HG03175 (cell line): ENCODE data around the gene ZNF317.
"Not testable (repeated sequence)": the region's sequence is repeated elsewhere in the genome, so short reads cannot be mapped to it uniquely, and the experiment has no call there.

ENCODE experiments used
- ATAC-seq: cut with Tn5 transposase; IDR thresholded peaks from one replicate; pipeline ENCODE4 v1.9.1; 2021; ENCODE audit warnings: mild to moderate bottlenecking, moderate library complexity; ENCODE audit not compliant: unreplicated experiment

ZNF317 gene

DNA sequence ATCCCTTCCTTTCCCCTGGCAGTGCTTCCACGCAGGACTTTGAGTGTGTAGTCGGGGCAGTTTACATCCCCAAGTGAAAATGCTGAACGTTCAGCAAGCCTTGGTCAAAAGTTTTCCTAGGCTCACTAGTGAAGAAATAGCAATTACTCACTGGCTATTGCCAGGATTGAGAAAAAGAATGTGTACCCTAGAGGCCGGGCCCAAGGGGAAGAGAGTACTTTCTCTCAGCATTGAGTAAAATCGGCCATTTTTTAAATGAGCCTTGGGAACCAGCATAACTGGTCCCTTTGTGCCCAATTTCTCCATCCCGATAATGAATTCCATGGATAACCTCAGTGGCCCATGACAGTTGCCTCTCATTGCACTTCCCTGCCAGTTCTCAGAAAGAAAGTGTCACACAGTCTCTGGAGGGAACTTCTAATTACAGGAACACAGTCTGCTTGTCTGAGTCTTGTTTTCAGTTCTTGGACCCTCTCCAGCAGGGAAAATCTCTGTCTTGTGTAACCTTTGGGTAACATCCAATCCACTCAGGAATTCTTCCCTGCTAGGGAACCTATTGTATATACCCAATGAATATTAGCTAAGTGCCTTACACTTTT, 31.3 kb downstream of the ZNF317 start:
- ATAC-seq = no peak

DNA sequence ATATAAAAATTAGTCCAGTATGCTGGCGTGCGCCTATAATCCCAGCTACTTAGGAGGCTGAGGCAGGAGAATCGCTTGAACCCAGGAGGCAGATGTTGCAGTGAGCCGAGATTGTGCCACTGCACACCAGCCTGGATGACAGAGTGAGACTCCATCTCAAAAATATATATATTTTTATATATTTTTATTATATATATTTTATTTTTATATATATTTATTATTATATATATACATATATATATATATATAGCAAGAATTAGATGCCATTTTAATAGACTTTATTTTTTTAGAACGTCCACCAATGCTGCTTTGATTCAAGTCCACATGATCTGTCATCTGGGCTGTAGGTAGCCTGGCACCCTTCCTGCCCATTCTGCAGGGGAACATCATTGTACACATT, 35.1 kb downstream of the ZNF317 start:
- ATAC-seq = no peak

DNA sequence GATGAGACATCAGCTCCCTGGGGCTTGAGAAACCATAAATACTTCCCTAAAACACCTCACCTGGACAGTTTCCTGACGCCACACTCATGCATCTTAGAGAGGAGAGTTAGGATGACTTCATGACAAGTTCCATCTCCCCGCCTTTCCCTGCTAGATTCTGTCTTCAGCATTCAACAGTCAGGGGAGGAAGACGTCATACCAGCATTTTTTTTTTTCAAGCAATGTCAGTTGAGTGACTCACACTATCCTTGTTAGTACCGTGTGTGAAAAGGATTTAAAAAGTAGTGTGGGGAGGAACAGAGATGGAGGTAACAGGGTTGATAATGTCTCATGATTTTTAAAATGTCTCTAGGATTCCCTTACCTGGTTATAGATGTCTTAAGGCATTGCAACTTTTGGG, 38.7 kb downstream of the ZNF317 start, which contains the start of gene OR7D2:
Gene OR7D2 (plus strand): TSS at position 79 of the 400 bp plus-strand sequence. CDS start 6,803 bp downstream, outside the sequence.
- ATAC-seq = no peak

DNA sequence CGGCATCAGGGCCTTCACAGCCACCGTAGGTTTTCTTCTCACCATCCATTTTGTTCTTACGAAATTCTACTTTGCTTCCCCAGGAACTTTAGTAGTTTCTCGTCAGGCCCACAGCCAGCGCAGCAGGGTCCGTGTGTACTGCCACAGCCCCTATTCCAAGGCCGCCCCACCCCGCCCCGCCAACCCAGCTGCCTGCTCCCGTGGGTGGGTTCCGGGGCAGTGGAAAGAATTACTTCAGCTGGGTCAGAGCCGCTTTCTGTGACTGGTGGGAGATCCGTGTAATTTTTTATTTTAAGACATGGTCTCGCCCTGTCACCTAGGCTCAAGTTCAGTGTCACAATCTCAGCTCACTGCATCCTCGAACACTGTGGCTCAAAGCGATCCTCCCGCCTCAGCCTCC, 42.8 kb downstream of the ZNF317 start:
- ATAC-seq = no peak

DNA sequence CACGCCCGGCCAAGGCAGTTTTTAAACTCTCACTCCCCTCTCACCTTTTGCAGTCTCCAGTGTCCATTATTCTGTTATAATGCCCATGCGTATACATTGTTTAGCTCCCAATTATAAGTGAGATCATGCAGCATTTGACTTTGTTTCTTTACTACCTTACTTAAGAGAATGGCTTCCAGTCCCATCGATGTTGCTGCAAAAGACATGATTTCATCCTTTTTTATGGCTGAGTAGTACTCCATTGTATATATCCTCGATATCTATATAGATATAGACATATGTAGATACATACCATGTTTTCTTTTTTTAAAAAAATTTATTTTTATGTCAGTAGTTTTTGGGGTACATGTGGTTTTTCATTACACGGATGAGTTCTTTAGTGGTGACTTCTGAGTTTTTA, 47.0 kb downstream of the ZNF317 start:
- ATAC-seq = no peak

DNA sequence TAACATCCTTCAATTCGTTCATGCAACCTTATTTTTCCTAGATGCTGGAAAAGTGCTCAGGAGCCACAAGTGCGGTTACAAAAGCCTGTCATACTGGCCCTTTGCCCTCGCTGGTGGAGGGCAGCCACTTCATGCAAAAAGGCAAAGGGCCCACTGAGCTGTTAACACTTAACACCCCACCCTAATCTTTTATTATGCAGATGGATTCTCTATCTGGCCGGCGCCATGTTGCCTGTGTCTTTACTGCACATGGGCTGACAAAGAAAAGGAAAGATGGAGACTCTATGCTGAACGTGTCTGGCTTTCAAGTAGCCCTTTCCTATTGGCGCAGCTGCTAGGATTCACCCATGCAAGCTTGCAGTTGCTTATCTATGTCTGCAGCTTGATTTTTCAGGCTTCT, 49.3 kb downstream of the ZNF317 start:
- no peak for ATAC-seq

DNA sequence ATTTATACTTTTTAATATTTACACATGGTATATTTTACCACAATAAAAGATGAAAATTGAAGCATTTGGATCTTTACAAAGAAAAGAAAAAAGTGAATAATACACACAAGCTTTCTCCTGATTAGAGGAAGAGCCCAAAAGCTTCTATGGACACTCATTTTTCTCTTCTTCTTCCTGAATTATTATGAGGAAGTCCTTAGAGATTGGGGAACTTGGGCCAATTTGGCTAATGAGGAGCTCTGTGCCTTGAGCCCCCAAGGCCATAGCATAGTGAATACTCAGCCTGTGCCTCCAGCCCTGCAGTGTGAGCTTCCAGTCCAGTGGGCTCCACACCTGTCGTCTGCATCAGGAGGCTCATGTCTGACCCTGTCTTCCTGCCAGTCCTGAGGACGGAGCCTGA, 57.8 kb downstream of the ZNF317 start:
- ATAC-seq = not testable (repeated sequence)

DNA sequence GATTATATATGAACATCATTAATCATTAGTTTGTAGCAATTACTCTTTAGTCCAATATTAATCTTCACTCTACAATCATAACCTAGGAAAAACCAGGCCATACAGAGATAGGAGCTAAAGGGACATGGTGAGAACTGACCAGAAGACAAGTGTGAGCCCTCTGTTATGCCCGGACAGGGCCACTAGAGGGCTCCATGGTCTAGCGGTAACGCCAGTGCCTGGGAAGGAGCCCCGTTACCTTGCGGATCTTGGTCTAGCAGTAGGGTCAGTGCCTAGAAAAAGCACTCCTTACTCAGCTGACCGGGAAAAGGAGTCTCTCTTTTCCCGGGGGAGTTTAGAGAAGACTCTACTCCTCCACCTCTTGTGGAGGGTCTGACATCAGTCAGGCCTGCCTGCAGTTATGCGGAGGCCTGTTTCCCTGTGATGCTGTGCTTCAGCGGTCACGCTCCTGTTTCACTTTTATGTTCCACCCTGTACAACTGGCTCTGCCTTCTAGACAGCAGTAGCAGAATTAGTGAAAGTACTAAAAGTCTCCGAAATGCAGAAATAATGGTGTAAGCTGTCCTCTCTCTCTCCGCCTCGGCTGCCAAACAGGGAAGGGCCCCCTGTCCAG, 65.4 kb downstream of the ZNF317 start:
- no peak for ATAC-seq
